GM13977 (cell line): ENCODE measurements around the gene CERS4.

ENCODE experiments used
- DNase-seq: peaks from one replicate; pipeline ENCODE4 v3.0.0; 2012; ENCODE audit warnings: low spot score
- in situ Hi-C: fragments of 300-500 bp; cut with MboI; formaldehyde crosslinking; loops from one replicate; pipeline ENCODE4 v1.12.0; 2022; ENCODE audit warnings: low sequenced_read_pairs, low pct_unique_long_range_greater_than_20kb, mixed read lengths, inconsistent platforms; ENCODE audit not compliant: unreplicated experiment
- TF ChIP-seq, protein P1 (sequence below): IDR thresholded peaks from 2 replicates; pipeline ENCODE4 v1.5.1; 2012; ENCODE audit warnings: mild to moderate bottlenecking, control low read depth; ENCODE audit not compliant: insufficient read depth; ENCODE audit errors: extremely low read depth, missing control alignments

Gene CERS4

GRCh38 chr19:8208922-8209461 is at the start of gene CERS4:
Gene CERS4 (plus strand): TSS chr19:8209370. CDS start chr19:8251077, 41,707 bp downstream.
- in situ Hi-C loops: no loop called here
- peak; percentile 99 for DNase-seq

GRCh38 chr19:8161135-8161646 is 48.0 kb upstream of the CERS4 start:
- TF ChIP-seq, protein P1, sequence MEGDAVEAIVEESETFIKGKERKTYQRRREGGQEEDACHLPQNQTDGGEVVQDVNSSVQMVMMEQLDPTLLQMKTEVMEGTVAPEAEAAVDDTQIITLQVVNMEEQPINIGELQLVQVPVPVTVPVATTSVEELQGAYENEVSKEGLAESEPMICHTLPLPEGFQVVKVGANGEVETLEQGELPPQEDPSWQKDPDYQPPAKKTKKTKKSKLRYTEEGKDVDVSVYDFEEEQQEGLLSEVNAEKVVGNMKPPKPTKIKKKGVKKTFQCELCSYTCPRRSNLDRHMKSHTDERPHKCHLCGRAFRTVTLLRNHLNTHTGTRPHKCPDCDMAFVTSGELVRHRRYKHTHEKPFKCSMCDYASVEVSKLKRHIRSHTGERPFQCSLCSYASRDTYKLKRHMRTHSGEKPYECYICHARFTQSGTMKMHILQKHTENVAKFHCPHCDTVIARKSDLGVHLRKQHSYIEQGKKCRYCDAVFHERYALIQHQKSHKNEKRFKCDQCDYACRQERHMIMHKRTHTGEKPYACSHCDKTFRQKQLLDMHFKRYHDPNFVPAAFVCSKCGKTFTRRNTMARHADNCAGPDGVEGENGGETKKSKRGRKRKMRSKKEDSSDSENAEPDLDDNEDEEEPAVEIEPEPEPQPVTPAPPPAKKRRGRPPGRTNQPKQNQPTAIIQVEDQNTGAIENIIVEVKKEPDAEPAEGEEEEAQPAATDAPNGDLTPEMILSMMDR: no peak
- peak; percentile 31 for DNase-seq
- in situ Hi-C loops: no loop called here

More at GRCh38 chr19:8208922-8209461, at the start of gene CERS4:
- TF ChIP-seq, protein P1: no peak

GRCh38 chr19:8163759-8164158 is 45.4 kb upstream of the CERS4 start:
- in situ Hi-C loops: no loop called here
- TF ChIP-seq, protein P1: no peak
- no peak for DNase-seq

DNA sequence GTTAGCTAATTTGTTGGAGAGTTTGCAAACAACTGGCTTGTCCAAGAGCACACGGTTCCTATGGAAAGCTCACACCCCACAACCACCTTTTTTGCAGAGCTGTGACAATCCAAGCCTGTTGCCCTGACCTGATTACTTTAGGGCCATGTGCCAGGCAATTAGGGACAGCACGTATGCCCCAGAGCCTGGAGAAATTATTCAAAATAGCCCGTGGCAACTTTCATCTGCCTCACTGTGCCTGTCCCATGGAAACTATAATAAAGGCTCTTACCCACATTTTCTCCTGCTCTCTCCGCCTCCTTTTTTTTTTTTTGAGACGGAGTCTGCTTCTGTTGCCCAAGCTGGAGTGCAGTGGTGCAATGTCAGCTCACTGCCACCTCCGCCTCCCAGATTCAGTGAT is 41.2 kb upstream of the CERS4 start:
- TF ChIP-seq, protein P1: no peak
- no peak for DNase-seq
- in situ Hi-C loops: no loop called here

- TF ChIP-seq, protein P1: no peak
- in situ Hi-C loops: no loop called here
- DNase-seq: no peak
Measured at GRCh38 chr19:8168537-8168936, 40.6 kb upstream of the CERS4 start.

DNA sequence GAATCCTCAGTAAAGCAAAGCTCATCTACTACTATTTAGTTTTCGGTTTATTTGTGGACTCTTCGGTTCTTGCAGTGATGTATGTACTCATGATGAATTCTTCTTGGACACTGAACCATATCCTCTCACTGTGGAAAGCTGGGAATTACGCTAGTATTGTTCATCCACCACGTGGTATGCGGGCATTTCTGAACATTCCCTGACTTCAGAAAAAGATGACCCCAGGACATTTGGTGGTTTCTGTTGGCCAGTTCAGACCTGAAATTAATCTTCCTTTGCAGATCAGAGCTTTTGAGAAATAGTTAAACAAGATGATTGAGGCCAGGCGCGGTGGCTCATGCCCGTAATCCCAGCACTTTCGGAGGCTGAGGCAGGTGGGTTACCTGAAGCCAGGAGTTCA is 34.5 kb upstream of the CERS4 start:
- TF ChIP-seq, protein P1: no peak
- no peak for DNase-seq
- in situ Hi-C loops: no loop called here
